Epithelial cell of esophagus (primary cell): ENCODE data around the gene MYBPC3.

Experiments
- DNase-seq: peaks from one replicate; pipeline ENCODE4 v3.0.0; 2010; ENCODE audit warnings: low read depth
- H3K4me3 ChIP-seq: 2 replicates; pipeline ENCODE4 v1.5.1; 2011; ENCODE audit warnings: mild to moderate bottlenecking, low read length, control low read depth
- CTCF ChIP-seq: IDR thresholded peaks from 2 replicates; pipeline ENCODE4 v1.5.1; 2011; ENCODE audit warnings: low read depth, mild to moderate bottlenecking, low read length, control low read depth, inconsistent platforms; ENCODE audit not compliant: insufficient read depth; ENCODE audit errors: missing control alignments

MYBPC3 gene

GRCh38 chr11:47354913-47355282 lies 2.4 kb upstream of the MYBPC3 start:
- H3K4me3 ChIP-seq = peak overlapping the region; percentile 6
- TF ChIP-seq CTCF = no peak
- no peak for DNase-seq

DNA sequence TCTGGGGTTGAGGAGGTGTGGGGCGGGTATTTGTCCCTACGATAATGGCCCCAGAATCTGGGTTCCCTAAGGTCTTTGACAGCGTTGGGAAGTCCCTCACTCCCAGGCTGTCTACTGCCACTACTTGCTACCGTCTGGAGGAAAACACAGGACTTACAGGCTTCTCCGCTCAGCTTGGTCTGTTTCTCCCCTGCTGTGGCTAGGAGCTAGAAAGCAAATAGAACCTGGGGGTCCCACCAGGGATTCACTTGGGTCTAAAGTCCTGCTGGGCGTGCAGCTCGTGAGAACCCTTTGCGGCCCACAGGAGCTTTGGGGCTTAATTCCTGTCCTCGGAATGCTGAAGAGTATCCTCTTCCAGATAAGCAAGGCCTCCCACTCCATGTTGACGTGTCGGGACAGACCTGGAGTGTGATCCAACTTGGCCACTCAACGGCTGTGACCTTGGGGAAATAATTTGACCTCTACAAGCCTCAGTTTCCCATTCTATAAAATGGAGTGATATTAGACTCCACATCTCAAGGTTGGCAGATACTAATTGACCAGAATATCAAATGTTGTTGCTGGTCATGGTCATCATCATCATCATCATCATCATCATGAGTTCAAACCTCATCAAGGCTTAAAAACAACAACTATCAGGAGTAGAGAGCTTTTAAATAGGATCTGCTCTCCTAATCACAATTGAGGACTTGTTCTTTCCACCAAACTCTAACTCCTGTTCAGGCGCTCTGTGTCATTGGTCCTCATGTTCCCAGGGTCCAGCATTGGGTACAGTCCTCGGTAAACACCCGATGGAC lies 1.7 kb upstream of the MYBPC3 start:
- no peak for DNase-seq
- TF ChIP-seq CTCF = no peak
- H3K4me3 ChIP-seq = no peak overlapping the region

- no peak for TF ChIP-seq CTCF
- no peak for DNase-seq
- H3K4me3 ChIP-seq = no peak overlapping the region
Measured at GRCh38 chr11:47351156-47352126, 1.1 kb downstream of the MYBPC3 start.

GRCh38 chr11:47350315-47350714 lies 2.2 kb downstream of the MYBPC3 start:
- no peak for TF ChIP-seq CTCF
- DNase-seq = no peak
- H3K4me3 ChIP-seq = no peak overlapping the region

DNA sequence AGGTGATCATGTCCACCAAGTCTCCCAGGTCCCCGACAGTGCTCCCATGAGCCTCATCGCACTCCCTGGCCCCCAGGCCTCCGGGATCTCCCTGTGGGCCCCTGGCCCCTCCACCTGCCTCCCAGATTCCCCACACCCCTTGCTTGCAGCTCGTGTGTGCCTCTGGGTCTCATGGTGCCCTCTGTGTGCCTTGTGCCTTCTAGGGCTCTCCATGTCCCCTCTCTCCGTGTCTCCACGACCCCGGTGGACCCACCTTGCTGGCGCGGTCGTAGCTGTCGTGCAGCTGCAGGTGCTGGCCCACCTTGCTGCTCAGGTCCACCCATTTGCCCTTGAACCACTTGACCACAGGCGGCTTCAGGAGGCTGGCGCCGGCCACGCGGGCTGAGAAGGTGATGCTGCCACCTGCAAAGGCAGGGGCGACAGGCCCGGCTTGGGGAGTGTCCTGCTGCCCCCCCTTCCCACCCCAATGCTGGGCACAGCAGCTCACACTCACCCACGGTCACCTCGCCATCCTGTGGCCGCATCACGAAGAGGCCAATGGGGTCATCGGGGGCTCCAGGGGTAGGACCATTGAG lies 2.9 kb downstream of the MYBPC3 start:
- no peak overlapping the region for H3K4me3 ChIP-seq
- TF ChIP-seq CTCF = no peak

GRCh38 chr11:47348859-47349258 lies 3.6 kb downstream of the MYBPC3 start:
- DNase-seq = peak; percentile 13
- TF ChIP-seq CTCF = peak; percentile 26
- no peak overlapping the region for H3K4me3 ChIP-seq

More for the DNA sequence above, 2.9 kb downstream of the MYBPC3 start:
- no peak for DNase-seq
